Activated naive CD8-positive, alpha-beta T cell (primary cell): ENCODE data around the gene PKP1.
A peak's percentile ranks its signal among the peaks of the same experiment; 100 is the strongest.
"Not testable (repeated sequence)": the region's sequence is repeated elsewhere in the genome, so short reads cannot be mapped to it uniquely, and the experiment has no call there.

Source experiments
- H3K27ac Mint-ChIP-seq: one replicate; pipeline ENCODE4 v1.8.0; 2021; ENCODE audit warnings: mixed read lengths
- H3K27me3 Mint-ChIP-seq: one replicate; pipeline ENCODE4 v1.8.0; 2021; ENCODE audit warnings: mixed read lengths
- H3K36me3 Mint-ChIP-seq: one replicate; pipeline ENCODE4 v1.8.0; 2021; ENCODE audit warnings: mixed read lengths
- H3K4me1 Mint-ChIP-seq: one replicate; pipeline ENCODE4 v1.8.0; 2021; ENCODE audit warnings: low read depth, mixed read lengths
- H3K4me3 Mint-ChIP-seq: one replicate; pipeline ENCODE4 v1.8.0; 2021; ENCODE audit warnings: mild to moderate bottlenecking, mixed read lengths
- H3K9me3 Mint-ChIP-seq: one replicate; pipeline ENCODE4 v1.8.0; 2021; ENCODE audit warnings: low read depth, mixed read lengths

PKP1 gene

GRCh38 chr1:201282931-201283829 is at the start of gene PKP1:
Gene PKP1, plus strand, starts transcription at chr1:201283506. Its CDS starts 197 bp downstream, at chr1:201283703.
- Mint-ChIP-seq H3K27me3 (peaks cover 6% of the 10 kb centered on the region), H3K27ac (no peak within 1 kb of the TSS), H3K4me1 (peaks cover 3% of the 10 kb centered on the region), H3K36me3 (no peaks in the 10 kb centered on the region), H3K4me3 (peak within 1 kb of the TSS; percentile 76), H3K9me3 (no peaks in the 10 kb centered on the region)

- H3K27ac Mint-ChIP-seq, H3K4me1 Mint-ChIP-seq, H3K9me3 Mint-ChIP-seq, H3K36me3 Mint-ChIP-seq, H3K4me3 Mint-ChIP-seq: not testable (repeated sequence)
- peaks cover 23% of the 10 kb centered on the region for H3K27me3 Mint-ChIP-seq
These were observed 43.7 kb upstream of the PKP1 start for GRCh38 chr1:201239646-201240045.

GRCh38 chr1:201240171-201240570 is 43.1 kb upstream of the PKP1 start:
- H3K9me3 Mint-ChIP-seq = no peaks in the 10 kb centered on the region
- no peaks in the 10 kb centered on the region for H3K36me3 Mint-ChIP-seq
- no peak overlapping the region for H3K27ac Mint-ChIP-seq
- H3K4me3 Mint-ChIP-seq = no peak overlapping the region
- peaks cover 23% of the 10 kb centered on the region for H3K27me3 Mint-ChIP-seq
- no peaks in the 10 kb centered on the region for H3K4me1 Mint-ChIP-seq

- Mint-ChIP-seq H3K9me3 (no peaks in the 10 kb centered on the region), H3K36me3 (no peaks in the 10 kb centered on the region), H3K27ac (no peak overlapping the region), H3K27me3 (peaks cover 23% of the 10 kb centered on the region), H3K4me1 (no peaks in the 10 kb centered on the region), H3K4me3 (no peak overlapping the region)
These were observed 41.6 kb upstream of the PKP1 start for GRCh38 chr1:201241736-201242135.

GRCh38 chr1:201245082-201245481 is 38.2 kb upstream of the PKP1 start:
- no peak overlapping the region for H3K4me3 Mint-ChIP-seq
- H3K27me3 Mint-ChIP-seq = peaks cover 20% of the 10 kb centered on the region
- H3K27ac Mint-ChIP-seq = no peak overlapping the region
- H3K36me3 Mint-ChIP-seq = no peaks in the 10 kb centered on the region
- no peaks in the 10 kb centered on the region for H3K9me3 Mint-ChIP-seq
- no peaks in the 10 kb centered on the region for H3K4me1 Mint-ChIP-seq

GRCh38 chr1:201248721-201249559 is 34.4 kb upstream of the PKP1 start:
- no peaks in the 10 kb centered on the region for H3K9me3 Mint-ChIP-seq
- peaks cover 3% of the 10 kb centered on the region for H3K27me3 Mint-ChIP-seq
- no peaks in the 10 kb centered on the region for H3K36me3 Mint-ChIP-seq
- H3K4me3 Mint-ChIP-seq = no peak overlapping the region
- H3K27ac Mint-ChIP-seq = no peak overlapping the region
- no peaks in the 10 kb centered on the region for H3K4me1 Mint-ChIP-seq

GRCh38 chr1:201250326-201251011 is 32.8 kb upstream of the PKP1 start:
- Mint-ChIP-seq H3K9me3 (no peaks in the 10 kb centered on the region), H3K4me1 (peaks cover 2% of the 10 kb centered on the region), H3K27ac (no peak overlapping the region), H3K27me3 (no peaks in the 10 kb centered on the region), H3K4me3 (no peak overlapping the region), H3K36me3 (no peaks in the 10 kb centered on the region)

- no peaks in the 10 kb centered on the region for H3K27me3 Mint-ChIP-seq
- H3K9me3 Mint-ChIP-seq = no peaks in the 10 kb centered on the region
- no peaks in the 10 kb centered on the region for H3K36me3 Mint-ChIP-seq
- H3K27ac Mint-ChIP-seq = no peak overlapping the region
- H3K4me3 Mint-ChIP-seq = no peak overlapping the region
- peaks cover 2% of the 10 kb centered on the region for H3K4me1 Mint-ChIP-seq
These were observed 31.9 kb upstream of the PKP1 start for GRCh38 chr1:201251411-201251810.

GRCh38 chr1:201251851-201252430 is 31.4 kb upstream of the PKP1 start:
- Mint-ChIP-seq H3K27ac (no peak overlapping the region), H3K4me3 (no peak overlapping the region), H3K36me3 (no peaks in the 10 kb centered on the region), H3K9me3 (no peaks in the 10 kb centered on the region), H3K4me1 (peaks cover 2% of the 10 kb centered on the region), H3K27me3 (no peaks in the 10 kb centered on the region)

GRCh38 chr1:201252944-201253371 is 30.3 kb upstream of the PKP1 start:
- Mint-ChIP-seq H3K4me1 (peaks cover 2% of the 10 kb centered on the region), H3K4me3 (no peak overlapping the region), H3K27me3 (no peaks in the 10 kb centered on the region), H3K36me3 (no peaks in the 10 kb centered on the region), H3K27ac (no peak overlapping the region), H3K9me3 (no peaks in the 10 kb centered on the region)

- Mint-ChIP-seq H3K9me3 (no peaks in the 10 kb centered on the region), H3K4me1 (peaks cover 2% of the 10 kb centered on the region), H3K4me3 (no peak overlapping the region), H3K27ac (no peak overlapping the region), H3K36me3 (no peaks in the 10 kb centered on the region), H3K27me3 (no peaks in the 10 kb centered on the region)
These were observed 29.9 kb upstream of the PKP1 start for GRCh38 chr1:201253411-201253810.

- Mint-ChIP-seq H3K4me1 (peaks cover 2% of the 10 kb centered on the region), H3K27me3 (no peaks in the 10 kb centered on the region), H3K9me3 (no peaks in the 10 kb centered on the region), H3K36me3 (no peaks in the 10 kb centered on the region), H3K27ac (no peak overlapping the region), H3K4me3 (no peak overlapping the region)
These were observed 29.2 kb upstream of the PKP1 start for GRCh38 chr1:201253906-201254624.

- Mint-ChIP-seq H3K27ac (no peak overlapping the region), H3K4me1 (peaks cover 4% of the 10 kb centered on the region), H3K36me3 (no peaks in the 10 kb centered on the region), H3K27me3 (no peaks in the 10 kb centered on the region), H3K9me3 (no peaks in the 10 kb centered on the region), H3K4me3 (no peak overlapping the region)
These were observed 28.5 kb upstream of the PKP1 start for GRCh38 chr1:201254625-201255478.
